Osteoblast (primary cell): Measurements from ENCODE around the gene DYRK1A. TPM values are rescaled to one million over a fixed set of nuclear protein-coding genes. Genes with fewer than 3 reads are reported as not detected.

Experiments used
- DNase-seq: peaks from one replicate; pipeline ENCODE4 v3.0.0; 2011; ENCODE audit warnings: low spot score, mixed read lengths; ENCODE audit not compliant: insufficient read length; ENCODE audit errors: missing footprints
- H2AFZ ChIP-seq: 2 replicates; pipeline ENCODE4 v1.6.0; 2011; ENCODE audit warnings: mild to moderate bottlenecking, low read length
- H3K27ac ChIP-seq: 2 replicates; pipeline ENCODE4 v1.5.1; 2011; ENCODE audit warnings: mild to moderate bottlenecking, low read depth, low read length, moderate library complexity
- H3K27me3 ChIP-seq: 2 replicates; pipeline ENCODE4 v1.6.0; 2012; ENCODE audit warnings: mild to moderate bottlenecking, control low read depth, inconsistent platforms, low read length, moderate library complexity; ENCODE audit not compliant: insufficient read depth
- H3K36me3 ChIP-seq: 2 replicates; pipeline ENCODE4 v1.5.1; 2011; ENCODE audit warnings: mild to moderate bottlenecking, low read length, control low read depth, moderate library complexity; ENCODE audit not compliant: insufficient read depth
- H3K4me1 ChIP-seq: 2 replicates; pipeline ENCODE4 v1.5.1; 2011; ENCODE audit warnings: mild to moderate bottlenecking, low read length, control low read depth, moderate library complexity; ENCODE audit not compliant: insufficient read depth
- H3K4me2 ChIP-seq: 2 replicates; pipeline ENCODE4 v1.6.0; 2011; ENCODE audit warnings: mild to moderate bottlenecking, low read length; ENCODE audit not compliant: insufficient read depth
- H3K4me3 ChIP-seq: fragments of 200-600 bp; sonication (generic); 3 replicates; pipeline ENCODE4 v1.5.1; 2012; ENCODE audit warnings: mild to moderate bottlenecking, low read length, inconsistent platforms; ENCODE audit not compliant: insufficient read depth
- H3K79me2 ChIP-seq: 2 replicates; pipeline ENCODE4 v1.6.0; 2012; ENCODE audit warnings: mild to moderate bottlenecking, low read length, control low read depth, inconsistent platforms; ENCODE audit not compliant: insufficient read depth
- H3K9me3 ChIP-seq: 2 replicates; pipeline ENCODE4 v1.5.1; 2011; ENCODE audit warnings: low read depth, low read length, control low read depth
- H4K20me1 ChIP-seq: 2 replicates; pipeline ENCODE4 v1.6.0; 2012; ENCODE audit warnings: mild to moderate bottlenecking, low read length, control low read depth; ENCODE audit not compliant: insufficient read depth
- total RNA-seq: library from RNA; depleted of rRNA; stranded (reverse); fragments of >200 nt; gene quantifications from 2 replicates; pipeline ENCODE4 v1.2.3, GENCODE V29; 2012
- TF ChIP-seq, protein P1 (sequence below): IDR thresholded peaks from 2 replicates; pipeline ENCODE4 v1.5.1; 2011; ENCODE audit warnings: mild to moderate bottlenecking, low read depth, low read length, moderate library complexity; ENCODE audit errors: extremely low read depth

DYRK1A gene
- total RNA-seq, 1 donor, result 99.2 TPM

DNA sequence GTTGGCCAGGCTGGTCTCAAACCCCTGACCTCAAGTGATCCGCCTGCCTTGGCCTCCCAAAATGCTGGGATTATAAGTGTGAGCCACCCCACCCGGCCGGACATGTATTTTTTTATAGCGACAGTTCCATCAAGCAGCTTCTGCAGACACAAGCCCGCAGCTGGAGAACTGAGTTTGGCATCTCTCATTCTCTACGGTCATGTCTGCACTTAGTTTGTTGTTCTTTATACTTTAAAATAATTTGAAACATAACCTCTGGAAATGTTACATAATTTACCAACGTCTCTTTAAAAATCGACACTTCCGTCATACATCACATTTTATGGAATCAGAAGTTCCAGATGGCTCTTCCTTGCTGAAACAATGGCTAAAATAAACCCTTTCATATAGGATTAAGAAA, 183.6 kb downstream of the DYRK1A start:
- Histone ChIP-seq H3K4me1 (peaks cover 13% of the 10 kb centered on the region), H3K36me3 (no peaks in the 10 kb centered on the region), H3K27me3 (peaks cover 6% of the 10 kb centered on the region), H3K9me3 (no peaks in the 10 kb centered on the region), H3K27ac (no peak overlapping the region), H2AFZ (no peak overlapping the region), H3K4me3 (no peak overlapping the region), H3K4me2 (no peak overlapping the region), H4K20me1 (no peaks in the 10 kb centered on the region), H3K79me2 (no peaks in the 10 kb centered on the region)
- TF ChIP-seq, protein P1, sequence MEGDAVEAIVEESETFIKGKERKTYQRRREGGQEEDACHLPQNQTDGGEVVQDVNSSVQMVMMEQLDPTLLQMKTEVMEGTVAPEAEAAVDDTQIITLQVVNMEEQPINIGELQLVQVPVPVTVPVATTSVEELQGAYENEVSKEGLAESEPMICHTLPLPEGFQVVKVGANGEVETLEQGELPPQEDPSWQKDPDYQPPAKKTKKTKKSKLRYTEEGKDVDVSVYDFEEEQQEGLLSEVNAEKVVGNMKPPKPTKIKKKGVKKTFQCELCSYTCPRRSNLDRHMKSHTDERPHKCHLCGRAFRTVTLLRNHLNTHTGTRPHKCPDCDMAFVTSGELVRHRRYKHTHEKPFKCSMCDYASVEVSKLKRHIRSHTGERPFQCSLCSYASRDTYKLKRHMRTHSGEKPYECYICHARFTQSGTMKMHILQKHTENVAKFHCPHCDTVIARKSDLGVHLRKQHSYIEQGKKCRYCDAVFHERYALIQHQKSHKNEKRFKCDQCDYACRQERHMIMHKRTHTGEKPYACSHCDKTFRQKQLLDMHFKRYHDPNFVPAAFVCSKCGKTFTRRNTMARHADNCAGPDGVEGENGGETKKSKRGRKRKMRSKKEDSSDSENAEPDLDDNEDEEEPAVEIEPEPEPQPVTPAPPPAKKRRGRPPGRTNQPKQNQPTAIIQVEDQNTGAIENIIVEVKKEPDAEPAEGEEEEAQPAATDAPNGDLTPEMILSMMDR, result no peak
- no peak for DNase-seq

DNA sequence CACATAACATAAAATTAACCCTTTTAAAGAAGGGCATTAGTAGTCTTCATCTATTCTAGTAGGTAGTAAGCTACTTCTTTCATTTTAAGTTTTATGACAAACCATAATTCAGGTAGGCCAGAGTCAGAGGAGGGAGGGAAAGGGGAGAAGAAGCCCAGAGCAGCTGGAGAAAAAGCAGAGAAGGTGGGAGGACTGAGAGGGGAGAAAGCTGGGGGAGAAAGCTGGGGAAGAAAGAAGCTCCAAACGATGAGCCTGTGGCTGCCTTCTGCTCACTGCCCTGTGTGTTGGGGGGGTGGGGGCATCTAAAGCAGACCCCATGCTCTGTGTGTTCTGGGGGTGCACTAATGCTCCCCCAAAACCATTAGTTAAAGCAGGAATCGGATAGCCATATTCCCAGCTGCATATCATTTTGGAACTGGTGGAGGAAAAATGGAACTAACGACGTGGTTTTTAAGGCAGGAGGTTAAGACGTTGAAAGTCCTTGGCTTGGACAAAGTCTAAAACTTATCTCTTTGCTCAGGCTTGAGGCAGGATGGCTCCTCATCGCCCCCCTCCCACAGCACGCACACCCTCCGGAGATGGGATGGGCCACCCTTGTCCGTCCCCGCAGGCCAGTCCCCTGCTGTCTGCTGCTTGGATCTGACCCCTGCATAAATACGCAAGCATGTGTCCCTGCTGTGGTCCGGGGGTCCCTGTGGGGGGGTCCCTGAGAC, 184.2 kb downstream of the DYRK1A start:
- Histone ChIP-seq H4K20me1 (no peaks in the 10 kb centered on the region), H3K4me2 (no peak overlapping the region), H3K27me3 (peaks cover 6% of the 10 kb centered on the region), H2AFZ (no peak overlapping the region), H3K4me1 (peaks cover 13% of the 10 kb centered on the region), H3K9me3 (no peaks in the 10 kb centered on the region), H3K27ac (no peak overlapping the region), H3K79me2 (no peaks in the 10 kb centered on the region), H3K4me3 (no peak overlapping the region), H3K36me3 (no peaks in the 10 kb centered on the region)
- TF ChIP-seq, protein P1, result no peak
- peak; percentile 3 for DNase-seq

DNA sequence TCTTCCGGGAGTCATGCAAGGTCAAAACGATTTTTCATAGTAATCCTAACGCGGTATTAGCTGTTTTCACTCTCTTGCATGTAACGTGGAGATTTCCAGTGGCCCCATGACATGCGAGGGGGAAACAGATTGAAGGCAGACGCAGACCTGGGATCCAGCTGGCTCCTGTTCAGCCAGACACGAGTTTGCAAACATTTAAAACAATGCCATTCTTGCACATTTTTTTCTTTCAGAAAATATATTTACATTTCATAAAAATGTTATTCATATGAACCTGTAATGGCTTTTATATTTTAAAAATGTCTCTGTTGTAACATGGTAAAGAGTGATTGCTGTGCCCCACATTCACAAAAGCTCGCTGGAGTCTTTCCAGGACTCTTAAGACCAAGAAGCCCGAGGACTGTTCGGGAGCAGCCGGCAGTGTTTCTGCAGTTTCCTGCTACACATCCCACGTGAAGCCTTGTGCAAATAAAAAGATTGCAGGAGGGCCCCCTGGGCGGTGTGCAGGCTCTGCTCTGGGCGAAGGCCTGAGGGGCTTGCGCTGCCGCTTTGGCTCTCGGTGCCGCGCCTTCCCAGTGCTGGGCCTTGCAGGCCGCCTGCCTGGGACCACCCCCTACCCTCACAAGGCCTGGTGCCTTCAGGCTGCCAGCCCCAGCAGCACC, 184.9 kb downstream of the DYRK1A start:
- TF ChIP-seq, protein P1, result no peak
- Histone ChIP-seq H3K36me3 (no peaks in the 10 kb centered on the region), H3K9me3 (no peaks in the 10 kb centered on the region), H3K4me1 (peaks cover 13% of the 10 kb centered on the region), H3K27me3 (peaks cover 3% of the 10 kb centered on the region), H4K20me1 (no peaks in the 10 kb centered on the region), H2AFZ (no peak overlapping the region), H3K27ac (no peak overlapping the region), H3K79me2 (no peaks in the 10 kb centered on the region), H3K4me3 (no peak overlapping the region), H3K4me2 (no peak overlapping the region)
- DNase-seq, result peak; percentile 81

GRCh38 chr21:37551993-37552355, 185.4 kb downstream of the DYRK1A start:
- Histone ChIP-seq H3K36me3 (no peaks in the 10 kb centered on the region), H3K27ac (no peak overlapping the region), H3K9me3 (no peaks in the 10 kb centered on the region), H3K4me2 (no peak overlapping the region), H2AFZ (no peak overlapping the region), H3K4me1 (peaks cover 9% of the 10 kb centered on the region), H3K79me2 (no peaks in the 10 kb centered on the region), H4K20me1 (no peaks in the 10 kb centered on the region), H3K4me3 (no peak overlapping the region), H3K27me3 (no peaks in the 10 kb centered on the region)
- DNase-seq, result peak; percentile 53
- TF ChIP-seq, protein P1, result no peak
